Measurements from ENCODE around the gene HMCN1.

The HMCN1 gene

GRCh38 chr1:185920602-185921001 is 186.4 kb downstream of the HMCN1 start:
- no peak for DNase-seq

- DNase-seq = no peak
Measured at GRCh38 chr1:185921636-185922035, 187.4 kb downstream of the HMCN1 start.

GRCh38 chr1:185926588-185926987 is 192.4 kb downstream of the HMCN1 start:
- no peak for DNase-seq

- DNase-seq = no peak
Measured at GRCh38 chr1:185929776-185930175, 195.6 kb downstream of the HMCN1 start.

- no peak for DNase-seq
Measured at GRCh38 chr1:185931438-185931837, 197.2 kb downstream of the HMCN1 start.

GRCh38 chr1:185933580-185933979 is 199.4 kb downstream of the HMCN1 start:
- no peak for DNase-seq

GRCh38 chr1:185934476-185935189 is 200.4 kb downstream of the HMCN1 start:
- no peak for DNase-seq

GRCh38 chr1:185935360-185935759 is 201.2 kb downstream of the HMCN1 start:
- DNase-seq = no peak

GRCh38 chr1:185936641-185937040 is 202.4 kb downstream of the HMCN1 start:
- DNase-seq = no peak

GRCh38 chr1:185938396-185938795 is 204.2 kb downstream of the HMCN1 start:
- DNase-seq = no peak

- DNase-seq = no peak
Measured at GRCh38 chr1:185939142-185939541, 205.0 kb downstream of the HMCN1 start.

GRCh38 chr1:185942961-185943360 is 208.8 kb downstream of the HMCN1 start:
- DNase-seq = no peak

- DNase-seq = no peak
Measured at GRCh38 chr1:185956881-185957280, 222.7 kb downstream of the HMCN1 start.

GRCh38 chr1:185957441-185958363 is 223.5 kb downstream of the HMCN1 start:
- DNase-seq = no peak

GRCh38 chr1:185960422-185961321 is 226.5 kb downstream of the HMCN1 start:
- DNase-seq = no peak

GRCh38 chr1:185961664-185962063 is 227.5 kb downstream of the HMCN1 start:
- DNase-seq = no peak

GRCh38 chr1:185964946-185965345 is 230.8 kb downstream of the HMCN1 start:
- DNase-seq = no peak

GRCh38 chr1:185965870-185966269 is 231.7 kb downstream of the HMCN1 start:
- no peak for DNase-seq

GRCh38 chr1:185966471-185966870 is 232.3 kb downstream of the HMCN1 start:
- no peak for DNase-seq

GRCh38 chr1:185969028-185969427 is 234.8 kb downstream of the HMCN1 start:
- no peak for DNase-seq

GRCh38 chr1:185969524-185969991 is 235.4 kb downstream of the HMCN1 start:
- DNase-seq = no peak

- no peak for DNase-seq
Measured at GRCh38 chr1:185971688-185972087, 237.5 kb downstream of the HMCN1 start.

All from GDM1 (cell line).